ENCODE results near the gene HES5. TPM values are rescaled to one million over a fixed set of nuclear protein-coding genes. Genes with fewer than 3 reads are reported as not detected.

The HES5 gene
- total RNA-seq, 1 donor from 2014 or later: not detected

DNA sequence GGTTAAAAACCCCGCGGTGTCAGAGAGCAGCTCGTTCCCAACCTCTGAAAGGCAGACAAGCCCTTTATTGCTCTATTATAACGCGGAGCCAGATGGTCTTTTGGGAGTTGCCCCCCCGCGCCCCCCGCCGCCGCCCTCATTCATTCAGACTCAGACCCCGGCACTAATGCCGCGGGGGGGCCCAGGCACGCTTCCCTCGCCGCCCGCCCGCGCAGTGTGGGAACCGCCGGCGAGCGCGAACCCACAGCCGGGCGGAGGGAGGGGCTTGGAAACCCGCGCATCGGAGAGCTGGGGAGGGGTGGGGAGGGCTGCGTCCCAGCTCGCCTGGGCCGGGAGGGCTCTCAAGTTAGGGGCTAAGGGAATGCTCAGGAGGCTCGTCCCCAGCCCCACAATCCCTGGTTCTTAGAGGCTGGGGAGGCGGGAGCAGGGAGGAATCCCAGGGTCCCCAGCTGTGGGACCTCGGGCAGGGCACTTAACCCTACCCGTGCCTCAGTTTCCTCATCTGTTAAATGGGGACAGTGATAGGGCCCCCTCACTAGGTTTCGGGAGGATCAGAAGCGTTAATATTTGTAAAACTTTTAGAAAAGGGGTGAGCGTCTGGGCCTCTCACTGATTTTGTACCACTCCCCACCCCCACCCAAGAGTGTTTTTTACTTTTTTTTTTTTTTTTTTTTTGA lies 10.9 kb upstream of the HES5 start:
- DNase-seq (ENCODE audit: low spot score): no peak
- H3K9me3 Mint-ChIP-seq (ENCODE audit: unreplicated experiment): no peaks in the 10 kb centered on the region

DNA sequence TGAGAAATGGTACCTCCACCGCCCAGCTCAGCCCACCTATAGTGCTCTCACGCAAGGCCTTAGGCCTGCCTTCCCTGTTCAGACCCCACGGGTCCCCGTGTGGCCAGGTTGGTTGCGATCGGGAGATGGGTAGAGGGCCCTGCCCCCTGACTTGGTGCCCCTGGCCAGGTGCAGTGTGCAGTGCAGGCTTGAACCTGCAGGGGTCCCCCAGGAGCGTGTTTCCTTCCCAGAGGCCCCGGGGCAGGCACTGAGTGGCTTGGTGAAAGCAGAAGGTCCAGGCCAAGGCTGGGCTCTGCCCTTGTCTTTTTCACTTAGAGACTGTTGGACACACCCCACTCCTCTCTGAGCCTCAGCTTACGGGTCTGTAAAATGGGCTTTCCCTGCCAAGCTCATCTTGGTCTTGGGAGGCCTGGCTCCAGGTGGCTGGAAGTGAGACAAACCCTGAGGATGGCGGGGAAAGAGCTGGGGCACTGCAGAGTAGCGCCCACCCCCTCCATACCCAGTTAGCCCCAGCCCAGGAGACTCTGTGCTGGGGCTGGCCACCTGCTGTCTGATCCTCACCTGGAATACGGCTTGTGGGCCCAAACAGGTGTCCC lies 9.3 kb upstream of the HES5 start:
- Mint-ChIP-seq H3K9me3 (ENCODE audit: unreplicated experiment) (no peaks in the 10 kb centered on the region), H3K4me1 (ENCODE audit: unreplicated experiment) (no peaks in the 10 kb centered on the region), H3K27ac (ENCODE audit: unreplicated experiment) (no peak overlapping the region), H3K36me3 (ENCODE audit: low read depth, unreplicated experiment) (no peaks in the 10 kb centered on the region), H3K27me3 (ENCODE audit: unreplicated experiment) (peaks cover 7% of the 10 kb centered on the region), H3K4me3 (ENCODE audit: unreplicated experiment) (no peak overlapping the region)
- peak; percentile 66 for DNase-seq (ENCODE audit: low spot score)
- TF ChIP-seq, protein P1, sequence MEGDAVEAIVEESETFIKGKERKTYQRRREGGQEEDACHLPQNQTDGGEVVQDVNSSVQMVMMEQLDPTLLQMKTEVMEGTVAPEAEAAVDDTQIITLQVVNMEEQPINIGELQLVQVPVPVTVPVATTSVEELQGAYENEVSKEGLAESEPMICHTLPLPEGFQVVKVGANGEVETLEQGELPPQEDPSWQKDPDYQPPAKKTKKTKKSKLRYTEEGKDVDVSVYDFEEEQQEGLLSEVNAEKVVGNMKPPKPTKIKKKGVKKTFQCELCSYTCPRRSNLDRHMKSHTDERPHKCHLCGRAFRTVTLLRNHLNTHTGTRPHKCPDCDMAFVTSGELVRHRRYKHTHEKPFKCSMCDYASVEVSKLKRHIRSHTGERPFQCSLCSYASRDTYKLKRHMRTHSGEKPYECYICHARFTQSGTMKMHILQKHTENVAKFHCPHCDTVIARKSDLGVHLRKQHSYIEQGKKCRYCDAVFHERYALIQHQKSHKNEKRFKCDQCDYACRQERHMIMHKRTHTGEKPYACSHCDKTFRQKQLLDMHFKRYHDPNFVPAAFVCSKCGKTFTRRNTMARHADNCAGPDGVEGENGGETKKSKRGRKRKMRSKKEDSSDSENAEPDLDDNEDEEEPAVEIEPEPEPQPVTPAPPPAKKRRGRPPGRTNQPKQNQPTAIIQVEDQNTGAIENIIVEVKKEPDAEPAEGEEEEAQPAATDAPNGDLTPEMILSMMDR (IDR thresholded peaks at IDR 0.05; ENCODE audit: unreplicated experiment): peak; percentile 64

More for the DNA sequence above, 10.9 kb upstream of the HES5 start:
- Mint-ChIP-seq H3K27me3 (ENCODE audit: unreplicated experiment) (peaks cover 7% of the 10 kb centered on the region), H3K27ac (ENCODE audit: unreplicated experiment) (no peak overlapping the region), H3K4me1 (ENCODE audit: unreplicated experiment) (no peaks in the 10 kb centered on the region), H3K36me3 (ENCODE audit: low read depth, unreplicated experiment) (no peaks in the 10 kb centered on the region), H3K4me3 (ENCODE audit: unreplicated experiment) (no peak overlapping the region)
- TF ChIP-seq, protein P1 (IDR thresholded peaks at IDR 0.05; ENCODE audit: unreplicated experiment): no peak

DNA sequence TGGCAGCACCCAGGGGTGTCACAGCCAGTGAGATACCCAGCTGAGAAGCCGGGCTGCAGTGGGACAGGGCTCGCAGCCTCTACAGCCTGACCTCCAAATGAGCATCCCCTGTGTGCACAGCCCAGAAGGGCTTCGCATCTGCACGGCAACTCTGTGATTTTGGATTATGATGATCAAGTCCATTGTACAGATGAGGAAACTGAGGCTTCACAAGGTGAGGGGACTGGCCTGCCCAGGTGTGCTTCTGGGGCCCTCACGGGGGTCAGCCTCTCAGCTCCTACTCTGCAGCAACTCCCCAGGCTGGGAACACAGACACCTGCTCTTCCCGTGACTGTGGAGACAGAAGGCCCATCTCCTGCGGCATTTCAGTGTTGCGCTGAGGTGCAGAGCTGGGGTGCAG lies 8.8 kb upstream of the HES5 start:
- H3K27ac Mint-ChIP-seq (ENCODE audit: unreplicated experiment): no peak overlapping the region
- H3K4me1 Mint-ChIP-seq (ENCODE audit: unreplicated experiment): no peaks in the 10 kb centered on the region
- H3K36me3 Mint-ChIP-seq (ENCODE audit: low read depth, unreplicated experiment): no peaks in the 10 kb centered on the region
- peaks cover 10% of the 10 kb centered on the region for H3K27me3 Mint-ChIP-seq (ENCODE audit: unreplicated experiment)
- TF ChIP-seq, protein P1 (IDR thresholded peaks at IDR 0.05; ENCODE audit: unreplicated experiment): no peak
- no peaks in the 10 kb centered on the region for H3K9me3 Mint-ChIP-seq (ENCODE audit: unreplicated experiment)
- H3K4me3 Mint-ChIP-seq (ENCODE audit: unreplicated experiment): no peak overlapping the region
- DNase-seq (ENCODE audit: low spot score): no peak

DNA sequence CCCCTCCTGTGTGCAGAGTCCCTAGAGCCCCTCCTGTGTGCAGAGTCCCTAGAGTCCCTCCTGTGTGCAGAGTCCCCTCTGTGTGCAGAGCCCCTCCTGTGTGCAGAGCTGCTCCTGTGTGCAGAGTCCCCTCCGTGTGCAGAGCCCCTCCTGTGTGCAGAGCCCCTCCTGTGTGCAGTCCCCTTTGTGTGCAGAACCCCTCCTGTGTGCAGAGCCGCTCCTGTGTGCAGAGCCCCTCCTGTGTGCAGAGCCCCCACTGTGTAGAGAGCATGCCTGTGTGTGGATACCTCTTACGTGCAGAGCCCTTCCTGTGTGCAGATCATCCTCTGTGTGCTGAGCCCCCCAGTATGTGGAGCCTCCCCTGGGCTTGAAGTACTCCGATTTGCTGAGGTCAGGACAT lies 8.3 kb upstream of the HES5 start:
- TF ChIP-seq, protein P1 (IDR thresholded peaks at IDR 0.05; ENCODE audit: unreplicated experiment): no peak
- no peak for DNase-seq (ENCODE audit: low spot score)
- no peaks in the 10 kb centered on the region for H3K36me3 Mint-ChIP-seq (ENCODE audit: low read depth, unreplicated experiment)
- H3K27me3 Mint-ChIP-seq (ENCODE audit: unreplicated experiment): peaks cover 11% of the 10 kb centered on the region
- no peaks in the 10 kb centered on the region for H3K9me3 Mint-ChIP-seq (ENCODE audit: unreplicated experiment)
- no peak overlapping the region for H3K27ac Mint-ChIP-seq (ENCODE audit: unreplicated experiment)
- H3K4me1 Mint-ChIP-seq (ENCODE audit: unreplicated experiment): no peaks in the 10 kb centered on the region
- no peak overlapping the region for H3K4me3 Mint-ChIP-seq (ENCODE audit: unreplicated experiment)

DNA sequence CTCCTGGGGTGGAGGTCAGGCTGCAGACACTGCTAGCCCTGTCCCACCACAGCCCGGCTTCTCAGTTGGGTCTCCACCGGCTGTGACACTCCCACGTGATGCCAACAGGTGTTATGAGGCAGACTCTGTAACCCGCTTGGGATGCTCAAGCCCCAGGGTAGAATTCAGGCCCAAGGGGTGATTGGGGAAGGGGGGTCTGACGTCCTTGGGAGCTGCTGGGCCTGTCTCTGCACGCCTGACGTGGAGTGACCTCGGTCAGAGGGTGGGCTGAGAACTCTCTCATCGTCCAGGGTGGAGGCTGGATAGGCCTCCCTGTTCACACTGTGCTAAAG lies 7.7 kb upstream of the HES5 start:
- H3K9me3 Mint-ChIP-seq (ENCODE audit: unreplicated experiment): no peaks in the 10 kb centered on the region
- peaks cover 15% of the 10 kb centered on the region for H3K27me3 Mint-ChIP-seq (ENCODE audit: unreplicated experiment)
- H3K27ac Mint-ChIP-seq (ENCODE audit: unreplicated experiment): no peak overlapping the region
- TF ChIP-seq, protein P1 (IDR thresholded peaks at IDR 0.05; ENCODE audit: unreplicated experiment): no peak
- H3K36me3 Mint-ChIP-seq (ENCODE audit: low read depth, unreplicated experiment): no peaks in the 10 kb centered on the region
- H3K4me1 Mint-ChIP-seq (ENCODE audit: unreplicated experiment): no peaks in the 10 kb centered on the region
- no peak overlapping the region for H3K4me3 Mint-ChIP-seq (ENCODE audit: unreplicated experiment)
- DNase-seq (ENCODE audit: low spot score): no peak

Data from endothelial cell (in vitro differentiated cells).